ENCODE data around the gene SPATA33. TPM values are rescaled to one million over a fixed set of nuclear protein-coding genes. Genes with fewer than 3 reads are reported as not detected.
"Not testable (repeated sequence)": the region's sequence is repeated elsewhere in the genome, so short reads cannot be mapped to it uniquely, and the experiment has no call there.

Gene SPATA33
- total RNA-seq, 1 donor from 2014 or later, result 38.4 TPM

GRCh38 chr16:89688395-89688794, 30.8 kb downstream of the SPATA33 start:
- no peak for DNase-seq (ENCODE audit: low spot score, unreplicated experiment)
- TF ChIP-seq CTCF (IDR thresholded peaks at IDR 0.05; ENCODE audit: unreplicated experiment), result no peak
- Mint-ChIP-seq H3K9me3 (ENCODE audit: low read depth) (peaks cover 9% of the 10 kb centered on the region), H3K27me3 (no peaks in the 10 kb centered on the region), H3K36me3 (ENCODE audit: insufficient read depth) (peaks cover 31% of the 10 kb centered on the region), H3K27ac (peak overlapping the region; percentile 69), H3K4me1 (ENCODE audit: low read depth) (peaks cover 11% of the 10 kb centered on the region), H3K4me3 (ENCODE audit: low read depth) (peak overlapping the region; percentile 88)

DNA sequence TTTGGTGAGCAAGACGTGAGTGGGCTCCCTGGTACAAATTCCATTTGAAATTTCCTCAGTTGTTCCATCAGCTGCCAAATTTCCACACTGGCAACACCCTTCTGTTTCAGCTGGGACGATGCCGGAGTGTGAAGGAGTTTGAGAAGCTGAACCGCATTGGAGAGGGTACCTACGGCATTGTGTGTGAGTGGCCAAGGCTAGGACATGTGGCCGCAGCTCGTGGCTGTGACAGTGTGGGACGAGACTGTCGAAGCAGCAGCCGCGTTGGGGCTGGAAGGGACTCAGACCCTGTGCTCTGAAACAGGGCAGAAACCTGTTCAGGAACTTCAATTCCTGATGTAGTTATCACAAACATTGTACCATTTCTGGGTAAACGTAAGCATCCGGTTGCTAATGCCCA, 31.5 kb downstream of the SPATA33 start:
- Mint-ChIP-seq H3K9me3 (ENCODE audit: low read depth) (peaks cover 9% of the 10 kb centered on the region), H3K27me3 (no peaks in the 10 kb centered on the region), H3K27ac (no peak overlapping the region), H3K36me3 (ENCODE audit: insufficient read depth) (peaks cover 24% of the 10 kb centered on the region), H3K4me3 (ENCODE audit: low read depth) (no peak overlapping the region), H3K4me1 (ENCODE audit: low read depth) (peaks cover 11% of the 10 kb centered on the region)
- no peak for TF ChIP-seq CTCF (IDR thresholded peaks at IDR 0.05; ENCODE audit: unreplicated experiment)
- DNase-seq (ENCODE audit: low spot score, unreplicated experiment), result no peak

GRCh38 chr16:89689621-89690020, 32.0 kb downstream of the SPATA33 start:
- H3K36me3 Mint-ChIP-seq (ENCODE audit: insufficient read depth), result peaks cover 20% of the 10 kb centered on the region

DNA sequence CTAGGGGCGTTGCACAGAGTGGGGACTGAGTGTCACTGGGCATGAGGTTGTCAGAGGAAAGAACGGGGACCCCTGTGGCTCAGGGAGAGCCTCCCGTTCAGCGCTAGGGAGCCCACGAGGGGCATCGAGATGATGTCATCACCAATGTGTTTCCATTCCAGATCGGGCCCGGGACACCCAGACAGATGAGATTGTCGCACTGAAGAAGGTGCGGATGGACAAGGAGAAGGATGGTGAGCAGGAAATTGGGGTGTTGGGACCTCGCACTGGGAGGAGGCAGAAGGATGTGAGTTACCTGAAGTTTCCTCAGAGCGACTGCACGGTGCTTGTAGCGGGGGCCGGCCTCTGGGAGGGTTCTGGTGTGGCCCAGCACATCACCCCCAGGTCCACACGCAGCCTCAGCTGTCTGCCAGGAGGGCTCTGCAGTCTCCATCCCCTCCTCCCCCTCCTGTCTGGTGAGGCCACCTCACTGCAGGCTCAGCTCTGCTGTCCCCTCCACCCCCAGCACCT, 32.8 kb downstream of the SPATA33 start:
- H3K27ac Mint-ChIP-seq, result no peak overlapping the region
- H3K36me3 Mint-ChIP-seq (ENCODE audit: insufficient read depth), result peaks cover 12% of the 10 kb centered on the region
- H3K4me1 Mint-ChIP-seq (ENCODE audit: low read depth), result peaks cover 11% of the 10 kb centered on the region
- DNase-seq (ENCODE audit: low spot score, unreplicated experiment), result no peak
- H3K9me3 Mint-ChIP-seq (ENCODE audit: low read depth), result peaks cover 4% of the 10 kb centered on the region
- no peaks in the 10 kb centered on the region for H3K27me3 Mint-ChIP-seq
- no peak overlapping the region for H3K4me3 Mint-ChIP-seq (ENCODE audit: low read depth)
- TF ChIP-seq CTCF (IDR thresholded peaks at IDR 0.05; ENCODE audit: unreplicated experiment), result no peak

More at GRCh38 chr16:89689621-89690020, 32.0 kb downstream of the SPATA33 start:
- not testable (repeated sequence) for H3K9me3 Mint-ChIP-seq (ENCODE audit: low read depth); H3K27ac Mint-ChIP-seq; DNase-seq (ENCODE audit: low spot score, unreplicated experiment); H3K4me3 Mint-ChIP-seq (ENCODE audit: low read depth); H3K27me3 Mint-ChIP-seq
- H3K4me1 Mint-ChIP-seq (ENCODE audit: low read depth), result peaks cover 11% of the 10 kb centered on the region

DNA sequence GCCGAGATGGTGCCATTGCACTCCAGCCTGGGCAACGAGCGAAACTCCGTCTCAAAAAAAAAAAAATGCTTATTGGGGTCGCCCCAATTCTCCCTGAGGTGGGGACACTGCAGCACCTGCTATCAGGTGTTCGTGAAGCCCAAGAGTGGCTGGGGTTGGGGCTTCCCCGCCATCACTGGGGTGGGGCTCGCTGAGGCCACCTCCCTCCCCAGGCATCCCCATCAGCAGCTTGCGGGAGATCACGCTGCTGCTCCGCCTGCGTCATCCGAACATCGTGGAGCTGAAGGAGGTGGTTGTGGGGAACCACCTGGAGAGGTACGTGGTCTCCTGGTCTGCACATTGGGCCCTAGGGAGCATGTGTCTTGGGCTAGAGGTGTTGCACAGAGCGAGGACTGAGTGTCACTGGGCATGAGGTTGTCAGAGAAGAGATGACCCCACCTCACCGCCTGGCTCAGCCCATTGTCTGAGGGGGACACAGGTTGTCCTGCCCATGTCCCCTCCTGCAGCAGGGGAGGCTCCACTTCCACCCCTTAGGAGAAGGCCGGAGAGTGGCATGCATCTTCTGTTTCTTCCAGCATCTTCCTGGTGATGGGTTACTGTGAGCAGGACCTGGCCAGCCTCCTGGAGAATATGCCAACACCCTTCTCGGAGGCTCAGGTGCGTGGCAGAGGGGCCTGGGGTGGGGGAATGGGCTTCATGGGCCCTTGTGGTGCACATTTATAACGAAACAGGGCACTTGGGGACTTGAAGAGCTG, 33.8 kb downstream of the SPATA33 start:
- no peak for DNase-seq (ENCODE audit: low spot score, unreplicated experiment)
- TF ChIP-seq CTCF (IDR thresholded peaks at IDR 0.05; ENCODE audit: unreplicated experiment), result no peak
- peaks cover 5% of the 10 kb centered on the region for H3K36me3 Mint-ChIP-seq (ENCODE audit: insufficient read depth)
- H3K27me3 Mint-ChIP-seq, result no peaks in the 10 kb centered on the region
- peaks cover 11% of the 10 kb centered on the region for H3K4me1 Mint-ChIP-seq (ENCODE audit: low read depth)
- no peak overlapping the region for H3K27ac Mint-ChIP-seq
- H3K4me3 Mint-ChIP-seq (ENCODE audit: low read depth), result no peak overlapping the region
- no peaks in the 10 kb centered on the region for H3K9me3 Mint-ChIP-seq (ENCODE audit: low read depth)
